Parathyroid adenoma (tissue), 2 donors: ENCODE measurements around the gene EID1.

Experiments used
- H2AFZ ChIP-seq: fragments of 300-600 bp; sonication (generic); one replicate; pipeline ENCODE4 v1.7.0; 2017; ENCODE audit warnings: antibody characterized with exemption, mild to moderate bottlenecking
- H3K27ac ChIP-seq: fragments of 300-600 bp; sonication (generic); one replicate; pipeline ENCODE4 v1.7.0; 2017
- H3K27me3 ChIP-seq: fragments of 300-600 bp; sonication (generic); one replicate; pipeline ENCODE4 v1.7.0; 2017; ENCODE audit warnings: low read length; ENCODE audit not compliant: control insufficient read depth, insufficient read depth
- H3K36me3 ChIP-seq: fragments of 300-600 bp; sonication (generic); one replicate; pipeline ENCODE4 v1.7.0; 2017; ENCODE audit warnings: low read length; ENCODE audit not compliant: control insufficient read depth, insufficient read depth
- H3K4me1 ChIP-seq: fragments of 300-600 bp; sonication (generic); one replicate; pipeline ENCODE4 v1.7.0; 2017; ENCODE audit warnings: control low read depth
- H3K4me2 ChIP-seq: fragments of 300-600 bp; sonication (generic); one replicate; pipeline ENCODE4 v1.7.0; 2017; ENCODE audit warnings: low read length
- H3K4me3 ChIP-seq: fragments of 300-600 bp; sonication (generic); one replicate; pipeline ENCODE4 v1.7.0; 2017; ENCODE audit warnings: low read depth, low read length
- H3K79me2 ChIP-seq: fragments of 300-600 bp; sonication (generic); one replicate; pipeline ENCODE4 v1.7.0; 2017; ENCODE audit warnings: control low read depth
- H3K9ac ChIP-seq: fragments of 300-600 bp; sonication (generic); one replicate; pipeline ENCODE4 v1.7.0; 2017; ENCODE audit warnings: mild to moderate bottlenecking
- H3K9me3 ChIP-seq: fragments of 300-600 bp; sonication (generic); one replicate; pipeline ENCODE4 v1.7.0; 2017; ENCODE audit warnings: low read length; ENCODE audit not compliant: control insufficient read depth
- CTCF ChIP-seq: fragments of 300-600 bp; sonication (generic); IDR thresholded peaks from one replicate; pipeline ENCODE4 v1.7.0; 2017; ENCODE audit warnings: antibody characterized with exemption, mild to moderate bottlenecking
- donor health status: primary hyperparathyroidism.

Gene EID1

GRCh38 chr15:48868023-48868422 lies 9.9 kb upstream of the EID1 start:
- Histone ChIP-seq H3K36me3 (no peaks in the 10 kb centered on the region), H3K27me3 (no peaks in the 10 kb centered on the region), H3K27ac (no peak overlapping the region), H3K79me2 (no peaks in the 10 kb centered on the region), H3K9ac (no peak overlapping the region), H2AFZ (no peak overlapping the region), H3K4me2 (no peak overlapping the region), H3K4me3 (no peak overlapping the region), H3K9me3 (no peaks in the 10 kb centered on the region), H3K4me1 (no peaks in the 10 kb centered on the region)
- no peak for TF ChIP-seq CTCF

- no peaks in the 10 kb centered on the region for H3K36me3 ChIP-seq
- no peak overlapping the region for H3K27ac ChIP-seq
- H3K4me1 ChIP-seq, result no peaks in the 10 kb centered on the region
- H3K27me3 ChIP-seq, result no peaks in the 10 kb centered on the region
- H2AFZ ChIP-seq, result no peak overlapping the region
- no peak overlapping the region for H3K4me2 ChIP-seq
- no peaks in the 10 kb centered on the region for H3K79me2 ChIP-seq
- H3K9ac ChIP-seq, result no peak overlapping the region
- H3K9me3 ChIP-seq, result no peaks in the 10 kb centered on the region
- TF ChIP-seq CTCF, result no peak
- H3K4me3 ChIP-seq, result no peak overlapping the region
These were observed 9.4 kb upstream of the EID1 start for GRCh38 chr15:48868536-48868935.

- Histone ChIP-seq H3K4me2 (no peak overlapping the region), H3K4me1 (no peaks in the 10 kb centered on the region), H3K27ac (no peak overlapping the region), H3K27me3 (no peaks in the 10 kb centered on the region), H3K36me3 (no peaks in the 10 kb centered on the region), H3K9me3 (no peaks in the 10 kb centered on the region), H3K79me2 (no peaks in the 10 kb centered on the region), H3K4me3 (no peak overlapping the region), H2AFZ (no peak overlapping the region), H3K9ac (no peak overlapping the region)
- no peak for TF ChIP-seq CTCF
These were observed 8.0 kb upstream of the EID1 start for GRCh38 chr15:48869966-48870365.

GRCh38 chr15:48871542-48871941 lies 6.4 kb upstream of the EID1 start:
- Histone ChIP-seq H3K79me2 (no peaks in the 10 kb centered on the region), H3K4me1 (no peaks in the 10 kb centered on the region), H2AFZ (no peak overlapping the region), H3K4me2 (no peak overlapping the region), H3K9me3 (no peaks in the 10 kb centered on the region), H3K4me3 (no peak overlapping the region), H3K27me3 (no peaks in the 10 kb centered on the region), H3K36me3 (no peaks in the 10 kb centered on the region), H3K27ac (no peak overlapping the region), H3K9ac (no peak overlapping the region)
- no peak for TF ChIP-seq CTCF

- Histone ChIP-seq H3K4me3 (no peak overlapping the region), H3K36me3 (no peaks in the 10 kb centered on the region), H3K9ac (no peak overlapping the region), H3K27me3 (no peaks in the 10 kb centered on the region), H3K4me1 (no peaks in the 10 kb centered on the region), H2AFZ (no peak overlapping the region), H3K79me2 (no peaks in the 10 kb centered on the region), H3K27ac (no peak overlapping the region), H3K9me3 (no peaks in the 10 kb centered on the region), H3K4me2 (no peak overlapping the region)
- TF ChIP-seq CTCF, result no peak
These were observed 5.3 kb upstream of the EID1 start for GRCh38 chr15:48872632-48873031.
